ENCODE data around the gene TLR5.
"Not testable (repeated sequence)": the region's sequence is repeated elsewhere in the genome, so short reads cannot be mapped to it uniquely, and the experiment has no call there.

Gene TLR5

GRCh38 chr1:223142795-223143536, at the start of gene TLR5:
TLR5 (minus strand) TSS chr1:223143248; CDS start chr1:223113031, 30,217 bp downstream.
- DNase-seq = peak; percentile 68

- DNase-seq = no peak
Measured at GRCh38 chr1:223189903-223190724, 47.1 kb upstream of the TLR5 start.

GRCh38 chr1:223189525-223189902, 46.5 kb upstream of the TLR5 start:
- DNase-seq = no peak

- DNase-seq = no peak
Measured at GRCh38 chr1:223188618-223189356, 45.7 kb upstream of the TLR5 start.

- no peak for DNase-seq
Measured at GRCh38 chr1:223186800-223187199, 43.8 kb upstream of the TLR5 start.

GRCh38 chr1:223183268-223183862, 40.3 kb upstream of the TLR5 start:
- DNase-seq = no peak

GRCh38 chr1:223180731-223181321, 37.8 kb upstream of the TLR5 start:
- DNase-seq = no peak

- DNase-seq = no peak
Measured at GRCh38 chr1:223179786-223180185, 36.7 kb upstream of the TLR5 start.

GRCh38 chr1:223179280-223179679, 36.2 kb upstream of the TLR5 start:
- no peak for DNase-seq

GRCh38 chr1:223177681-223178080, 34.6 kb upstream of the TLR5 start:
- DNase-seq = no peak

GRCh38 chr1:223176437-223176836, 33.4 kb upstream of the TLR5 start:
- DNase-seq = no peak

- no peak for DNase-seq
Measured at GRCh38 chr1:223175633-223176032, 32.6 kb upstream of the TLR5 start.

GRCh38 chr1:223175032-223175431, 32.0 kb upstream of the TLR5 start:
- peak; percentile 35 for DNase-seq

- not testable (repeated sequence) for DNase-seq
Measured at GRCh38 chr1:223169458-223169857, 26.4 kb upstream of the TLR5 start.

- DNase-seq = no peak
Measured at GRCh38 chr1:223161321-223161720, 18.3 kb upstream of the TLR5 start.

- DNase-seq = no peak
Measured at GRCh38 chr1:223156343-223156742, 13.3 kb upstream of the TLR5 start.

GRCh38 chr1:223155153-223155552, 12.1 kb upstream of the TLR5 start:
- no peak for DNase-seq

- no peak for DNase-seq
Measured at GRCh38 chr1:223153177-223154119, 10.4 kb upstream of the TLR5 start.

- no peak for DNase-seq
Measured at GRCh38 chr1:223152399-223152798, 9.4 kb upstream of the TLR5 start.

GRCh38 chr1:223150443-223150842, 7.4 kb upstream of the TLR5 start:
- DNase-seq = no peak

GRCh38 chr1:223147873-223148272, 4.8 kb upstream of the TLR5 start:
- DNase-seq = no peak

GRCh38 chr1:223147409-223147808, 4.4 kb upstream of the TLR5 start:
- DNase-seq = no peak
